HepG2 (cell line): ENCODE data around the gene MAPK12. TPM values are rescaled to one million over a fixed set of nuclear protein-coding genes. Genes with fewer than 3 reads are reported as not detected.

Experiments used
- HNRNPL ChIP-seq: fragments of 200-400 bp; formaldehyde crosslinking; IDR thresholded peaks from 2 replicates; pipeline ENCODE4 v1.6.1; 2017; ENCODE audit warnings: mild to moderate bottlenecking, low read depth, low read length
- PAF1 ChIP-seq: IDR thresholded peaks from 2 replicates; pipeline ENCODE4 v1.6.1; 2016; ENCODE audit warnings: missing genetic modification reagents, missing compliant biosample characterization
- PRMT3 ChIP-seq: sonication (generic); formaldehyde crosslinking; IDR thresholded peaks from 2 replicates; pipeline ENCODE4 v1.8.1; 2022; ENCODE audit warnings: low read depth, mild to moderate bottlenecking, moderate library complexity, missing genetic modification reagents, borderline replicate concordance
- RBFOX2 ChIP-seq: fragments of 200-400 bp; formaldehyde crosslinking; IDR thresholded peaks from 2 replicates; pipeline ENCODE4 v1.6.1; 2017; ENCODE audit warnings: low read depth, mild to moderate bottlenecking, low read length
- SNAPC4 ChIP-seq: sonication (generic); formaldehyde crosslinking; IDR thresholded peaks from 2 replicates; pipeline ENCODE4 v1.4.0; 2020; ENCODE audit warnings: mild to moderate bottlenecking, missing genetic modification reagents
- ZNF569 ChIP-seq: sonication (generic); formaldehyde crosslinking; IDR thresholded peaks from 2 replicates; pipeline ENCODE4 v1.5.0; 2020; ENCODE audit warnings: mild to moderate bottlenecking, missing genetic modification reagents, moderate library complexity, borderline replicate concordance
- ZNF687 ChIP-seq: sonication (generic); formaldehyde crosslinking; IDR thresholded peaks from 2 replicates; pipeline ENCODE4 v1.5.1; 2020; ENCODE audit warnings: mild to moderate bottlenecking, missing genetic modification reagents, moderate library complexity
- polyA plus RNA-seq, 8 experiments: library from polyadenylated mRNA; depleted of rRNA in 3 of 8; stranded (reverse) in 7 of 8; unstranded in 1 of 8; fragments of >200 nt; fragmentation: Illumina TruSeq in 4 of 8; extraction: Trizol in 4 of 8; gene quantifications; 2 replicates each; pipeline versions ENCODE4 v1.2.1 to v1.2.3, GENCODE V29; 2011 to 2016; ENCODE audit warnings: low read depth in 4 of 8, missing spikeins in 1 of 8, mixed read lengths in 1 of 8; ENCODE audit not compliant: insufficient read depth in 1 of 8
- total RNA-seq, 5 experiments: library from RNA; depleted of rRNA; stranded (reverse); fragments of >200 nt; fragmentation: Illumina TruSeq; extraction: Trizol; gene quantifications; 2 replicates each; pipeline ENCODE4 v1.2.3, GENCODE V29; 2016; ENCODE audit warnings: low read depth in 1 of 5

The MAPK12 gene
- total and polyA plus RNA-seq, 2 of the 13 experiments (the other 11 are each of a cell fraction or from before 2014, with no cell fraction given): 22.2 to 23.3 TPM

DNA sequence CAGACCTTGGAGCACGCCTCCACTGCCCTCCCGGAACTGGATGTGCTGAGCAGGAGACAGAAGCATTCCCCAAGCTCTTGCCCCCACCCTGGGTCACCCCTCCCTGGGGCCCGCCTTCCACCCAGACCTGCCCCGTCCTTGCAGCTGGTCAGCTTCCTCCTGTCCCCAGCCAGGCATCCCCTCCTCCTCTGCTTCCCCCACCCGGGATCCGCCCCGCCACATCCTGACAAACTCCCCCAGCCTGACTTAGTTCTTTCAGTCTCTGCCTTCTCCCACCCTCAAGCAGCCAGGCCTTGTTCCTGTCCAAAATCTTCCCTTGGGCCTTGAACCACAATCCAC lies 47.1 kb upstream of the MAPK12 start (continued):
- no peak for TF ChIP-seq RBFOX2
- TF ChIP-seq SNAPC4 (CRISPR knock-in tag): no peak
- TF ChIP-seq ZNF569: no peak
- TF ChIP-seq HNRNPL: no peak
- no peak for TF ChIP-seq PRMT3 (CRISPR knock-in tag)
- TF ChIP-seq PAF1 (CRISPR knock-in tag): no peak
- peak; percentile 45 for TF ChIP-seq ZNF687
